ENCODE data around the gene MAGI3.

- TF ChIP-seq CTCF (IDR thresholded peaks at IDR 0.05; ENCODE audit: low read depth, low read length) (no peak), EZH2phosphoT487 (IDR thresholded peaks at IDR 0.05; ENCODE audit: low read depth) (no peak)
Measured at GRCh38 chr1:113505357-113505756, 115.0 kb downstream of the MAGI3 start.

All from OCI-LY3 (cell line).